ENCODE data around the gene NOXA1.

DNA sequence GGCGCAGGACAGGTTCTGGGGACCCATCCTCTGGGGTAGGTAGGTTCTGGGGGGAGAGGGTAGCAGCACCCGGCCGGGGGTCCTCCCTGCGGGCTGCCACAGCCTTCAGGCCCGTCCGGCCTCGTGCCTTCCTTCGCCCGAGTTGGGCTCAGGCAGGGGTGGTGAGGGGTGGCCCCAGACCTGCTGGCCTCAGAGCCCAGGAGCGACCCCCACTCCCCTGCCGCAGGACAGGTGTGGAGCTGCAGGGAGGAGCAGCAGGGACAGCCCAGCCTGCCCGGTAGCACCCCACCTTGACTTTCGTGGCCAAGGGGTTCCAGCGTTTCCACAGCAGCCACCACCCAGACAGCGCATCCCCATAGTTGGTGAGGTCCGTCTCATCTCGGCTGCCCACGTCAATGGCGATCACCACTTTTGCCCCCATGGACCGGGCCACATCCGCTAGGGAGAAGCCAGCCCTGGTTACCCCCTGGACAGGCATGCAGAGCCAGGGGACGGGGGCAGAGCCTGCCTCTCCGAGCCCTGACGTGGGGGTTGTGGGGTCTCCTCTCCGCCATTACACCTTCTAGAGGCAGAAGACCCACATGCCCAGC, 39.3 kb downstream of the NOXA1 start:
- TF ChIP-seq SUZ12 (IDR thresholded peaks at IDR 0.05; ENCODE audit: extremely low read depth, insufficient read depth, insufficient read length) (no peak), ZNF274 (IDR thresholded peaks at IDR 0.05; ENCODE audit: low read depth, low read length) (no peak)

Measured in NT2/D1 (cell line).